Stimulated activated CD8-positive, alpha-beta memory T cell treated with anti-CD3 and anti-CD28 coated beads, Interleukin-12 subunit alpha, Interleukin-12 subunit beta, amount 100 ng/mL, for 1 hour (primary cell): Measurements from ENCODE around the gene OR2T27.
"Not testable (repeated sequence)": the region's sequence is repeated elsewhere in the genome, so short reads cannot be mapped to it uniquely, and the experiment has no call there.

Experiments
- DNase-seq: peaks from one replicate; pipeline ENCODE4 v3.0.0-alpha.2; 2020; ENCODE audit warnings: low read depth

OR2T27 gene

GRCh38 chr1:248640906-248641305, 14.4 kb downstream of the OR2T27 start:
- DNase-seq: not testable (repeated sequence)

- DNase-seq: not testable (repeated sequence)
Measured at GRCh38 chr1:248639652-248640051, 15.7 kb downstream of the OR2T27 start.

- not testable (repeated sequence) for DNase-seq
Measured at GRCh38 chr1:248636612-248637011, 18.7 kb downstream of the OR2T27 start.

GRCh38 chr1:248634991-248635390, 20.3 kb downstream of the OR2T27 start, which contains the start of gene OR2T11:
Gene OR2T11, minus strand, starts transcription at chr1:248635091. Its CDS starts 7,963 bp downstream, at chr1:248627128.
- DNase-seq: not testable (repeated sequence)

- DNase-seq: no peak
Measured at GRCh38 chr1:248631354-248632008, 23.8 kb downstream of the OR2T27 start.

GRCh38 chr1:248630551-248630950, 24.8 kb downstream of the OR2T27 start:
- DNase-seq: no peak

GRCh38 chr1:248627971-248628844, 27.1 kb downstream of the OR2T27 start:
- DNase-seq: no peak

- no peak for DNase-seq
Measured at GRCh38 chr1:248625971-248626370, 29.4 kb downstream of the OR2T27 start.

GRCh38 chr1:248625166-248625565, 30.2 kb downstream of the OR2T27 start:
- DNase-seq: no peak

GRCh38 chr1:248622570-248623001, 32.7 kb downstream of the OR2T27 start:
- no peak for DNase-seq

- no peak for DNase-seq
Measured at GRCh38 chr1:248621770-248622169, 33.6 kb downstream of the OR2T27 start.

GRCh38 chr1:248618878-248619277, 36.5 kb downstream of the OR2T27 start:
- DNase-seq: peak; percentile 11

- DNase-seq: no peak
Measured at GRCh38 chr1:248618119-248618518, 37.2 kb downstream of the OR2T27 start.

- DNase-seq: no peak
Measured at GRCh38 chr1:248613742-248614141, 41.6 kb downstream of the OR2T27 start.

GRCh38 chr1:248611883-248612414, 43.4 kb downstream of the OR2T27 start:
- DNase-seq: no peak

GRCh38 chr1:248610301-248610700, 45.0 kb downstream of the OR2T27 start:
- DNase-seq: no peak
